IPS DF 6.9 (cell line): ENCODE data around the gene NF2.

ENCODE experiments used
- DNase-seq: peaks from one replicate; pipeline ENCODE4 v3.0.0-alpha.2; 2013; ENCODE audit warnings: low read depth, low spot score
- H3K27ac ChIP-seq: one replicate; pipeline ENCODE4 v1.5.1; 2013; ENCODE audit warnings: low read length, control low read depth
- H3K27me3 ChIP-seq: 2 replicates; pipeline ENCODE4 v1.6.1; 2013; ENCODE audit warnings: mild to moderate bottlenecking, low read length; ENCODE audit not compliant: control insufficient read depth, insufficient read depth
- H3K36me3 ChIP-seq: 2 replicates; pipeline ENCODE4 v1.6.1; 2013; ENCODE audit warnings: low read length; ENCODE audit not compliant: control insufficient read depth, insufficient read depth
- H3K4me1 ChIP-seq: 2 replicates; pipeline ENCODE4 v1.6.1; 2013; ENCODE audit warnings: low read length; ENCODE audit not compliant: control insufficient read depth, insufficient read depth
- H3K4me3 ChIP-seq: 2 replicates; pipeline ENCODE4 v1.5.1; 2013; ENCODE audit warnings: mild to moderate bottlenecking, low read length
- H3K9me3 ChIP-seq: 2 replicates; pipeline ENCODE4 v1.6.1; 2013; ENCODE audit warnings: low read length, inconsistent platforms; ENCODE audit not compliant: control insufficient read depth, insufficient read depth
- WGBS: extraction: QIAGEN DNeasy Blood & Tissue Kit; methylation state at CpG from one replicate; pipeline ENCODE4 v1.1.7; 2013; ENCODE audit warnings: mixed read lengths, missing lambda C conversion rate; ENCODE audit not compliant: insufficient read length, insufficient coverage; 5-methylcytosine and 5-hydroxymethylcytosine counted together

NF2 gene

DNA sequence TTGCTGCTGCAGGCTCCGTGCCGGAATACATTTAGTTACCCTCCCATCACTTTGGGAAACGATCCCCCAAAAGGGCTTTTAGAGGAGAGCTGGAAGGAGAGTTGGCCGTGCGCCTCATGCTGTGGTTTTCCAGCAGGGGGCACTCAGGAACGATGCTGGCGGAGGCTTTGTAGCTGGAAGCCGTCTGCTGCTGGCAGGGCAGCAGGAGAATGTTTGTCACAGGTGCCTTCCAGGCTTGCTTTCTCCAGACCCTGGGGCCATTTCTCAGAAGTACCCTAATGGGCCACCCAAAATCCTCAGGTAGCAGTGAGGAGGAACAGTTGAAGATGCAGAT lies 86.4 kb downstream of the NF2 start:
- Histone ChIP-seq H3K27ac (no peak overlapping the region), H3K27me3 (no peaks in the 10 kb centered on the region), H3K4me3 (no peak overlapping the region), H3K36me3 (no peaks in the 10 kb centered on the region; the same call in 1 of the 2 replicates), H3K4me1 (peaks cover 11% of the 10 kb centered on the region), H3K9me3 (no peaks in the 10 kb centered on the region)
- DNase-seq = no peak
- no CpG with 5 or more reads among the region's 8 CpGs for WGBS

DNA sequence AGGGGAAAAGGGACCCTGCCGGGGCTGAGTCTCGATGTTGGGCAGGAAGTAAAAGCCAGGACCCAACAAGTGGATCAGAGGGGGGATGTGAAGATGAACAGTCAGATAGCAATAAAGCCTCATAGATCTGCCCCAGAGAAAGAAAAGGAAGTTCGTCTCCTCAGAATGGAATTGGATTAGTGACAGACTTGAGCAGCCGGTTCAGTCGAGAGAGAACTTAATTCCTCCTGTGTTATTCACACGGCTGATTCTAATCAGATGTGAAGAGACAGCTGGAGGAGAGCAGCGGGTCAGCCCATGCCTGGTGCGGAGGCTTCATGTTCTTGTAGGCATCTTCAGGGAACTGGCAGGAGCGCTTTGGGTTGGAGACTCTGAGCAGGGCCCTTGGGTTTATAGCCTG lies 87.0 kb downstream of the NF2 start:
- no peak for DNase-seq

DNA sequence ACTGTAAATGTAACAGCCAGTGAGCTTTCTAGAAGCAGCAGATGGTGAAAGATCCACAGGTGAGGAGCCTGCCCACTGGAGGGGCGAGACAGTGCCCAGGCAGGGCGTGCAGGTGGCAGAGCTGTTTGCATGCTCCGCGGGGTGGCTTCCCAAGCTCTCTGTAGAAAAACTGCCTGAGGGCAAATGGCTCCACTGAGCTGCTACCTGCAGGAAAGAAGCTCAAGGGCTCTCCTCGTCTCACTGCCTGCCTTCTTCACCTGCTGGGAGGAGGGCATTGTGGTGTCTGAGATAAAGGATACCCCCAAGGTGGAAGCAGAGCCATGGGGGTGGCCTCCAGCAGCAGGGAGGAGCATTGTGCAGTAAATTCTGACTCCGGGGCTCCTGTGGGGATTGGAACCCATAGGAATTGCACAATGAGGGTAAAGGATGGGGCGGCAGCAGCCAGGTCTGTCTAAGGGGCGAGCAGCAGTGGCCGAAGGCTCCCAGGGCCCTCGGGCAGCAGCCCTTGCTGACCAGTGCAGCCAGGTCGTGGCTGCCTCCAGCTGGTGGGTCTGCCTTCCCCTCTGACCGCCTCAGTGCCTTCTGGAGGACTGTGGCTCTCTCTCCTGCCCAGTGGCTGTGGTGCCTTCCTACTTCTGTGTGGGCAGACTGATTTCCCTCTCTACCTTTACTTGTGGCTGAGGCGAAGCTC lies 88.3 kb downstream of the NF2 start:
- no peak for DNase-seq
- Histone ChIP-seq H3K27me3 (no peaks in the 10 kb centered on the region), H3K36me3 (no peaks in the 10 kb centered on the region; the same call in 1 of the 2 replicates), H3K9me3 (no peaks in the 10 kb centered on the region), H3K4me1 (peaks cover 11% of the 10 kb centered on the region), H3K4me3 (no peak overlapping the region), H3K27ac (no peak overlapping the region)
- WGBS = no CpG with 5 or more reads among the region's 13 CpGs

More for the DNA sequence above, 87.0 kb downstream of the NF2 start:
- Histone ChIP-seq H3K4me3 (no peak overlapping the region), H3K36me3 (no peaks in the 10 kb centered on the region; the same call in 1 of the 2 replicates), H3K4me1 (peaks cover 11% of the 10 kb centered on the region), H3K27ac (no peak overlapping the region), H3K27me3 (no peaks in the 10 kb centered on the region), H3K9me3 (no peaks in the 10 kb centered on the region)
- WGBS = no CpG with 5 or more reads among the region's 9 CpGs

DNA sequence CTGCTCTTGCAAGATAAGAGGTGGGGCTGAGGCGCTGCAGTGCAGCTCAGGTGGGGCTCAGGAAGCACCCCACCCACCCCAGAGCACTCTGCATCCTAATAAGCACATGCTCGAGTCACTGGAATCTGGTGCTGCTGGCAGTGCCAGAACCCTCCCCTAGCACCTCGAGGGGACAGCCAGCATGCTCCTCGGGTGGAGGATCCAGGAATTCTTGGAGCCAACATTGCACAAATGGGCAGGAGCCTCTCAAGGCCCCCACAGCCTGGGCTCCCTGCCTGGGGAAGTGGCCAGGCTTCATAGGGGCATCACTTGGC lies 88.9 kb downstream of the NF2 start:
- no peak for DNase-seq
- Histone ChIP-seq H3K36me3 (no peaks in the 10 kb centered on the region; the same call in 1 of the 2 replicates), H3K27ac (no peak overlapping the region), H3K9me3 (no peaks in the 10 kb centered on the region), H3K27me3 (no peaks in the 10 kb centered on the region), H3K4me1 (peaks cover 11% of the 10 kb centered on the region), H3K4me3 (no peak overlapping the region)
- WGBS = no CpG with 5 or more reads among the region's 4 CpGs

DNA sequence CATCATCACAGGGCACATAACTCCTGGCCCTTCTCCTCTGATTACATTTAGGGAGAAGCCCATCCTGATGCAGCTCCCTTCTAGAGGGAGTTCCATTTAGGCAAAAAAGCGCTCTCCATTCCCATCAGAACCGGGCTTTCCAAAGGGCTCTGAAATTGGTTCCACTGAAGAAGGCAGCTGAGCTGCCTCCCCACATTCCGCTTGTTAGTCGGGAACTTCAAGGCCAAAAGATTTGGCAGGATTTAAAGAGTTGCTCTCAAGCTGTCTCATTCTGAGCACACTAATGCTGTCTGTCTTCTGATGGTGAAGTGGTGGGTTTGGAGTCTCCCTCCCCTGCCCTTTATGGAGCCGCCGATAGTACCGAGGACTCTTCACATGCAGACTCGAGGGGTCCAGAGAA lies 89.7 kb downstream of the NF2 start:
- no CpG with 5 or more reads among the region's 8 CpGs for WGBS
- no peak overlapping the region for H3K27ac ChIP-seq
- H3K36me3 ChIP-seq = no peaks in the 10 kb centered on the region; the same call in 1 of the 2 replicates
- no peaks in the 10 kb centered on the region for H3K9me3 ChIP-seq
- no peak overlapping the region for H3K4me3 ChIP-seq
- DNase-seq = no peak
- no peaks in the 10 kb centered on the region for H3K27me3 ChIP-seq
- H3K4me1 ChIP-seq = peaks cover 11% of the 10 kb centered on the region

DNA sequence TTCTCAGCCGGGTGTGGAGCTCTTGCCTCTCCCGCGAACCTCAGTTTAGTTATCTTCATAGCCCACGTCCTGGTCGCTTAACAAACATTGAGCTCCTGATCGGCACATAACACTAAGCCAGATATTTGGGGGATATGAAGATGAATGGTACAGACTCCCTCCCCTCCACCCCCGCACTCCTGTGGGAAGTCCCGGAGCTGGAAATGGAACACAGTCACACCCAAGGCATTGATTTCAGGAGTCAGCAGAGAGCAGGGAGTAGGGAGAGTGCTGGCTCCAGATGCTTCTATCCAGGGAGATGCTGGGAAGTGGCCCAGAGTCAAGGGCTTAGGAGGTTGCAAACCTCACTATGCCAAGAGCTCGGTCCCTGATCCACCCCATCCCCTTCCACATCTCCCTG lies 90.2 kb downstream of the NF2 start:
- Histone ChIP-seq H3K36me3 (no peaks in the 10 kb centered on the region; the same call in 1 of the 2 replicates), H3K4me1 (peaks cover 11% of the 10 kb centered on the region), H3K4me3 (no peak overlapping the region), H3K27ac (no peak overlapping the region), H3K27me3 (no peaks in the 10 kb centered on the region), H3K9me3 (no peaks in the 10 kb centered on the region)
- no CpG with 5 or more reads among the region's 9 CpGs for WGBS
- no peak for DNase-seq

DNA sequence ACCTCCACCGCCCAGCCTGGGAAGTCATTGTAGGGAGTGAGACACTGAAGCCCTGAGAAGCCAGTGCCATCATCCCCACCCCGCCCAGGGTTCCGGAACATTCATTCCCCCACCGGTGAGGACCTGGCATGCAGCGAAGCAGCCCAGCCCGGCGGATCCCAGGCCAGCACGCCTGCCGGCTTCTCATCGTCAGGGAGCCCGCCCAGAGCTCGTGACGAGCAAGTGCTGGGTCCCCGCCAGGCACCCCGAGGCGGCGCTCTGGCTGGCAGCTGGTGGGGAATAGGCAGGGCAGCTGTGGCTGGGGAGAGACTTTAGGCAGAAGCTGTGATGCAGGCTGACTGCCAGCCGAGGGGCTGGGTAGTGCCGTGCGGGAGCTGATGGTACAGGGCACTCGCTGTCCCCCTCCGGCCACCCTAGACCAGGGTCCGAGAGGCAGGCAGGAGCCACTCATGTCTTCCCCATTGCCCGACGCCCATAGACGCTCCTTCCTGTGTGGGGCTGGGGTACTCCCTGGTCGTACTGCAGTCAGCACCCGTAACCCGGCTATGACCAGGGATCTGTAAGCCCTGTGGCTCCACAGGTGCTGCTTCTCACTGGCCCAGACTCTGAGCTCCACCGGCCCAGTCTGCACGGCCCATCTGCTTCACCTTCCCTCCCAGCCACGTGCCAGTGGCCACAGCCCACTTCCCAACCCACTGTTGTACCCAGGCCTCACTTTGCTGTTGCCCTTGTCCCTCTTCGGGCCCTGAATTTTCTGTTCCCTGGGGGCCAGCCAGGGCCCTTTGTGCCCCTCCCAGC lies 91.9 kb downstream of the NF2 start:
- no peaks in the 10 kb centered on the region for H3K27me3 ChIP-seq
- no peaks in the 10 kb centered on the region; the same call in 1 of the 2 replicates for H3K36me3 ChIP-seq
- H3K4me1 ChIP-seq = peaks cover 10% of the 10 kb centered on the region
- no CpG with 5 or more reads among the region's 33 CpGs for WGBS
- no peak for DNase-seq
- H3K4me3 ChIP-seq = no peak overlapping the region
- no peak overlapping the region for H3K27ac ChIP-seq
- H3K9me3 ChIP-seq = no peaks in the 10 kb centered on the region

DNA sequence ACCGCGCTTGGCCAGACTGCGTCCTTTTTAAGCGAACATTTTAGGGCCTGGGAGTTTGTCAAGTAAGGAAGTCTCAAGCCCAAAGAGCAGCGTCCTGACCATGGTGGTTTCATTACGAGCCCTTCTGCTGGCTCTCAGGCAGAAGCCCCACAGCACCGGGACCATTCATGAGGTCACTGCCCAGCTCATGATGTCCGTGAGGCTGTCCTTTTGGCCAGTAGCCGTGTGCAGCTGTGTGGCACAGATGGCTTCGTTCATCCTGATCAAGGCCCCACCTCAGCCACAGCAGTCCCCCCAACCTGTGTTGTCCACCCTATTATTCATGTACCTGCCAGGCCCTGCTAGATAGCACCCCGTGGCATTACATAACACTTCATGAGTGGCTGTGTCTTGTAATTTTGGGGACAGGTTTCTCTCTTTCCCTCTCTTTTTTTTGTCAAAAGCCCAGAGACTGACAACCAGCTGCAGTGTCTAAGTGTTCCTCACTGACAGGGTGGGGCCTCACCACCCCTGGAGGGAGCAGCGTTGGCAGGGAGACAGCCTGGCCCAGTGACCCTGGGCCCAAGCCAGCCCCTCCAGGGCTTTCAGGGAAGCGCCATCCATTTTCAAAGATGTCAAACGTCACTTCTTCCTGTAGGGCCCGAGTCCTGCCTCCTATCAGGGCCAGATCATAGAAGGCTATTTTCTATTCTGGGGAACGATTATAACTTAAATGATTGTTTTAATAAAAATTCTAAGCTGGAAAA lies 94.6 kb downstream of the NF2 start:
- no peak overlapping the region for H3K4me3 ChIP-seq
- no peak overlapping the region for H3K27ac ChIP-seq
- H3K27me3 ChIP-seq = peaks cover 2% of the 10 kb centered on the region; the same call in 1 of the 2 replicates
- no peaks in the 10 kb centered on the region for H3K9me3 ChIP-seq
- WGBS = no CpG with 5 or more reads among the region's 16 CpGs
- no peak for DNase-seq
- H3K4me1 ChIP-seq = peaks cover 6% of the 10 kb centered on the region
- no peaks in the 10 kb centered on the region; the same call in 1 of the 2 replicates for H3K36me3 ChIP-seq

DNA sequence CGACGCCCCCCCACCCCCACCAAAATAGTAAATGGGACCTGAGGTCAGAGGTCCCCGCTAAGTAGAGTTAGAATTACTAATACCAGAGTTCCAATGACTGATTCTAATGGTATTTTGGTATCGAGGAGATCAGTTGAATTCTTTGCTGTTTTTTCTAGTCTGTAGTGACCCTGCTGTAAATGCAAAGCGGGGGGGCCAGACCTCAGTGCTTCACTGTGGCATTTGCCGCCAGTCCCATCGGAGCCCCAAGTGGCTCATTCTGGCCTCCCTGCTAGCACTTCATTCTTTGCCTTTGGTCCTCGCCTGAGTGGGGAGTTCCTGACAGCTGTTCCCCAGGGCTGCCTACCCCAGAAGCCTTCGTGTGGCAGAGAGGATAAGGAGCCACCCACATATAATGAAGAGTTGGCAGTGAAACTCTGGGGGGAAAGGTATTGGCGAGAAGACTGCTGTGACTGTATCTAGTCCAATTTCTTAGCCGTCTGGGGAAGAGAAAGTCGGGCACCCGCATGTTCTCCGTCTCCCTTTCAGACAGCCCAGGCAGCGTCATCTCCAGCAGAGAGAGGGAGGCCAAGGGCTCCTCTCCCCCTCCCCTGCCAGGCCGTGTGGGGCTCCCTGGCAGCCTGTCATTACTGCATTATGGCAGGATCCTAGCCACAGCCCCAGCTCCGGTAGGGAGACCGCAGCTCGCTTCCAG lies 96.9 kb downstream of the NF2 start:
- peaks cover 2% of the 10 kb centered on the region for H3K27me3 ChIP-seq
- H3K27ac ChIP-seq = no peak overlapping the region
- DNase-seq = no peak
- peaks cover 13% of the 10 kb centered on the region for H3K4me1 ChIP-seq
- WGBS = no CpG with 5 or more reads among the region's 19 CpGs
- no peaks in the 10 kb centered on the region for H3K9me3 ChIP-seq
- H3K4me3 ChIP-seq = no peak overlapping the region
- H3K36me3 ChIP-seq = no peaks in the 10 kb centered on the region; the same call in 1 of the 2 replicates

DNA sequence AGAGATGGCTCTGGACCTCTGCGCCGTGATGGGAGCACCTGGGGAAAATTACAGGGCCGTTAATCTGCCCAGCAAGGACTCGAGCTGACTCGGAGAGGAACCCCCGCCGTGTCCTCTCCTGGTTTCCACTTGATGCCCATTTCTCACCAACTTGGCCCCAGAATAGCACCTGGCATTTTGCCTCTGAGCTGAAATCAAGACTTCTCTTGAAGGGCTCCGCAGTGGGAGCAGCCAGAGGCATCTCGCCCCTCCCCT lies 97.4 kb downstream of the NF2 start:
- no peaks in the 10 kb centered on the region; the same call in 1 of the 2 replicates for H3K36me3 ChIP-seq
- peaks cover 13% of the 10 kb centered on the region for H3K4me1 ChIP-seq
- H3K27me3 ChIP-seq = peaks cover 2% of the 10 kb centered on the region
- H3K4me3 ChIP-seq = no peak overlapping the region
- no peak overlapping the region for H3K27ac ChIP-seq
- no peak for DNase-seq
- WGBS = no CpG with 5 or more reads among the region's 9 CpGs
- H3K9me3 ChIP-seq = no peaks in the 10 kb centered on the region
